H1 (cell line): ENCODE data around the gene UPP1. TPM values are rescaled to one million over a fixed set of nuclear protein-coding genes. Genes with fewer than 3 reads are reported as not detected.

Experiments used
- CTCF ChIA-PET: fragments of 300-600 bp; sonication (Branson Sonifier 250); formaldehyde crosslinking; loops from one replicate; lab custom pipeline; 2021; ENCODE audit not compliant: partially characterized antibody; lab: Charles Lee
- POLR2A ChIA-PET: fragments of 300-600 bp; sonication (Branson Sonifier 250); formaldehyde crosslinking; loops from one replicate; lab custom pipeline; 2021; ENCODE audit warnings: inconsistent platforms; ENCODE audit not compliant: partially characterized antibody; lab: Charles Lee
- DNase-seq, 2 experiments: peaks; one replicate each; pipeline versions ENCODE4 v3.0.0 to v3.0.0-alpha.2; 2010 to 2022; ENCODE audit warnings: low spot score in 2 of 2, low read depth in 1 of 2, mixed read lengths in 1 of 2
- FAIRE-seq: peaks from 2 replicates; lab custom pipeline; 2011; peaks lifted over from hg19 to GRCh38; lab: Jason Lieb, UNC
- H2AFZ ChIP-seq: 2 replicates; pipeline ENCODE4 v1.8.1; 2012; ENCODE audit warnings: low read length, inconsistent platforms
- H2AK5ac ChIP-seq: 2 replicates; pipeline ENCODE4 v1.6.1; 2013; ENCODE audit warnings: low read depth, low read length
- H2BK120ac ChIP-seq: replicated peaks from 2 replicates; pipeline ENCODE3; 2013; ENCODE audit warnings: low read depth, low read length, inconsistent platforms
- H2BK12ac ChIP-seq: 2 replicates; pipeline ENCODE4 v1.6.1; 2013; ENCODE audit warnings: low read depth, low read length
- H2BK15ac ChIP-seq: 2 replicates; pipeline ENCODE4 v1.6.1; 2013; ENCODE audit warnings: low read length
- H2BK20ac ChIP-seq: 2 replicates; pipeline ENCODE4 v1.6.1; 2013; ENCODE audit warnings: low read length
- H2BK5ac ChIP-seq: 2 replicates; pipeline ENCODE4 v1.6.1; 2013; ENCODE audit warnings: low read depth, low read length
- H3K14ac ChIP-seq: 2 replicates; pipeline ENCODE4 v1.6.1; 2013; ENCODE audit warnings: inconsistent platforms; ENCODE audit not compliant: insufficient read length
- H3K18ac ChIP-seq: 2 replicates; pipeline ENCODE4 v1.6.1; 2013; ENCODE audit warnings: low read length; ENCODE audit errors: extremely low read depth
- H3K23ac ChIP-seq: 2 replicates; pipeline ENCODE4 v1.6.1; 2013; ENCODE audit warnings: inconsistent platforms; ENCODE audit not compliant: insufficient read length
- H3K23me2 ChIP-seq: 2 replicates; pipeline ENCODE4 v1.6.1; 2013; ENCODE audit warnings: low read depth, low read length
- H3K27ac ChIP-seq: 2 replicates; pipeline ENCODE4 v1.6.1; 2011; ENCODE audit warnings: low read depth, low read length, inconsistent platforms
- H3K27me3 ChIP-seq, 4 experiments: replicated peaks in 1 of 4; 1 replicate in 1 of 4; 2 replicates in 3 of 4; pipeline versions ENCODE4 v1.6.1 to v1.8.1; 2011 to 2013; ENCODE audit warnings: low read length in 3 of 4, mild to moderate bottlenecking in 3 of 4, inconsistent platforms in 2 of 4, mixed read lengths in 2 of 4, moderate library complexity in 1 of 4; ENCODE audit not compliant: control insufficient read depth in 3 of 4, insufficient read depth in 3 of 4; ENCODE audit errors: extremely low read depth in 1 of 4
- H3K36me3 ChIP-seq, 4 experiments: 2 replicates each; pipeline versions ENCODE4 v1.6.1 to v1.8.1; 2011 to 2013; ENCODE audit warnings: mild to moderate bottlenecking in 4 of 4, low read length in 3 of 4, moderate library complexity in 2 of 4, control low read depth in 1 of 4, inconsistent platforms in 1 of 4; ENCODE audit not compliant: insufficient read depth in 4 of 4, control insufficient read depth in 2 of 4
- H3K4ac ChIP-seq: replicated peaks from 2 replicates; pipeline ENCODE3; 2013; ENCODE audit warnings: low read length, low read depth, mixed read lengths, inconsistent platforms; ENCODE audit not compliant: insufficient read length
- H3K4me1 ChIP-seq, 4 experiments: replicated peaks in 1 of 4; 1 replicate in 1 of 4; 2 replicates in 3 of 4; pipeline versions ENCODE4 v1.6.1 to v1.8.1; 2011 to 2013; ENCODE audit warnings: low read length in 3 of 4, inconsistent platforms in 2 of 4, mixed read lengths in 1 of 4; ENCODE audit not compliant: insufficient read depth in 4 of 4, control insufficient read depth in 3 of 4
- H3K4me2 ChIP-seq, 2 experiments: 2 replicates each; pipeline versions ENCODE4 v1.6.1 to v1.8.1; 2011 to 2013; ENCODE audit warnings: low read depth in 2 of 2, low read length in 2 of 2, control low read depth in 1 of 2, inconsistent platforms in 1 of 2, mild to moderate bottlenecking in 1 of 2; ENCODE audit not compliant: insufficient read depth in 1 of 2
- H3K4me3 ChIP-seq, 4 experiments: fragments of 200-600, 300-600 bp in 1 of 4; sonication (generic), shearing (Covaris generic), sonication (Bioruptor Twin) in 1 of 4; 2 replicates each; pipeline versions ENCODE4 v1.5.1 to v1.8.1; 2011 to 2016; ENCODE audit warnings: low read length in 4 of 4, low read depth in 3 of 4, control low read depth in 2 of 4, inconsistent platforms in 2 of 4, mild to moderate bottlenecking in 2 of 4, mixed read lengths in 1 of 4, moderate library complexity in 1 of 4; ENCODE audit not compliant: insufficient read depth in 2 of 4; ENCODE audit errors: extremely low read depth in 1 of 4
- H3K56ac ChIP-seq: replicated peaks from 2 replicates; pipeline ENCODE3; 2013; ENCODE audit warnings: low read depth, mild to moderate bottlenecking, mixed read lengths, low read length, inconsistent platforms; ENCODE audit not compliant: insufficient read length
- H3K79me1 ChIP-seq: 2 replicates; pipeline ENCODE4 v1.6.1; 2013; ENCODE audit warnings: low read depth, low read length, control low read depth
- H3K79me2 ChIP-seq, 2 experiments: 2 replicates each; pipeline versions ENCODE4 v1.6.1 to v1.8.1; 2012 to 2013; ENCODE audit warnings: low read length in 2 of 2, mild to moderate bottlenecking in 2 of 2, inconsistent platforms in 1 of 2; ENCODE audit not compliant: insufficient read depth in 2 of 2, control insufficient read depth in 1 of 2
- H3K9ac ChIP-seq, 4 experiments: replicated peaks in 1 of 4; 1 replicate in 1 of 4; 2 replicates in 3 of 4; pipeline versions ENCODE4 v1.6.1 to v1.8.1; 2011 to 2013; ENCODE audit warnings: low read depth in 3 of 4, low read length in 3 of 4, control low read depth in 2 of 4, mild to moderate bottlenecking in 2 of 4, moderate library complexity in 2 of 4, inconsistent platforms in 1 of 4; ENCODE audit errors: extremely low read depth in 1 of 4
- H3K9me3 ChIP-seq, 2 experiments: 2 replicates each; pipeline versions ENCODE4 v1.6.1 to v1.8.1; 2012 to 2013; ENCODE audit warnings: mild to moderate bottlenecking in 2 of 2, moderate library complexity in 2 of 2, control low read depth in 1 of 2, inconsistent platforms in 1 of 2, low read depth in 1 of 2, low read length in 1 of 2, mixed read lengths in 1 of 2; ENCODE audit not compliant: insufficient read depth in 2 of 2
- H4K20me1 ChIP-seq, 2 experiments: replicated peaks in 1 of 2; 2 replicates each; pipeline versions ENCODE3 to v1.8.1; 2011 to 2013; ENCODE audit warnings: inconsistent platforms in 2 of 2, low read length in 2 of 2, mild to moderate bottlenecking in 1 of 2; ENCODE audit not compliant: insufficient read depth in 2 of 2, control insufficient read depth in 1 of 2
- H4K5ac ChIP-seq: 2 replicates; pipeline ENCODE4 v1.6.1; 2013; ENCODE audit warnings: low read length, low read depth, mixed read lengths, inconsistent platforms; ENCODE audit not compliant: insufficient read length
- H4K8ac ChIP-seq: 2 replicates; pipeline ENCODE4 v1.8.0; 2013; ENCODE audit warnings: mild to moderate bottlenecking, moderate library complexity, low read length, inconsistent platforms; ENCODE audit not compliant: insufficient read depth; ENCODE audit errors: extremely low read depth
- H4K91ac ChIP-seq: replicated peaks from 2 replicates; pipeline ENCODE3; 2013; ENCODE audit warnings: low read length, mixed read lengths, inconsistent platforms; ENCODE audit not compliant: insufficient read length
- ASH2L ChIP-seq: fragments of 200-600, 300-600 bp; sonication (generic); IDR thresholded peaks from one replicate; pipeline ENCODE4 v1.7.1; 2017; ENCODE audit warnings: low read length
- CBX8 ChIP-seq: fragments of 300-800, 300-1000 bp; sonication (generic); IDR thresholded peaks from 2 replicates; pipeline ENCODE4 v1.7.1; 2016; ENCODE audit warnings: low read depth, low read length, borderline replicate concordance
- CHD1 ChIP-seq: IDR thresholded peaks from 2 replicates; pipeline ENCODE4 v1.6.1; 2012; ENCODE audit warnings: low read depth, low read length, improper control_type of control experiment
- FOSL1 ChIP-seq: IDR thresholded peaks from 2 replicates; pipeline ENCODE4 v1.6.1; 2011; ENCODE audit warnings: mild to moderate bottlenecking, low read depth, low read length, moderate library complexity; ENCODE audit not compliant: insufficient read depth
- GABPA ChIP-seq: IDR thresholded peaks from 2 replicates; pipeline ENCODE4 v1.6.1; 2011; ENCODE audit warnings: mild to moderate bottlenecking, low read length, moderate library complexity, borderline replicate concordance; ENCODE audit not compliant: insufficient read depth
- JUND ChIP-seq: IDR thresholded peaks from 2 replicates; pipeline ENCODE4 v1.6.1; 2011; ENCODE audit warnings: mild to moderate bottlenecking, improper control_type of control experiment, low read length
- KDM4A ChIP-seq: IDR thresholded peaks from one replicate; pipeline ENCODE4 v1.7.1; 2012; ENCODE audit warnings: low read depth, mild to moderate bottlenecking, moderate library complexity, low read length, inconsistent platforms; ENCODE audit not compliant: severe bottlenecking
- KDM5A ChIP-seq: fragments of 200-600 bp; IDR thresholded peaks from 2 replicates; pipeline ENCODE4 v1.7.1; 2012; ENCODE audit warnings: mild to moderate bottlenecking, low read length, inconsistent platforms, mixed read lengths
- NRF1 ChIP-seq: IDR thresholded peaks from 2 replicates; pipeline ENCODE4 v1.6.1; 2011; ENCODE audit warnings: mild to moderate bottlenecking, low read depth, low read length, improper control_type of control experiment
- SAP30 ChIP-seq: fragments of 300-600 bp; sonication (generic); IDR thresholded peaks from 2 replicates; pipeline ENCODE4 v1.7.1; 2012; ENCODE audit warnings: low read length, moderate library complexity, mild to moderate bottlenecking, inconsistent platforms; ENCODE audit not compliant: insufficient read depth, insufficient replicate concordance
- SIN3A ChIP-seq, 2 experiments: IDR thresholded peaks in 1 of 2; conservative IDR thresholded peaks in 1 of 2; 2 replicates each; pipeline ENCODE4 v1.6.1; 2011 to 2012; ENCODE audit warnings: low read length in 2 of 2, improper control_type of control experiment in 1 of 2, low read depth in 1 of 2, mild to moderate bottlenecking in 1 of 2
- WGBS, 2 experiments: shearing (Covaris generic) in 1 of 2; methylation state at CpG; one replicate each; pipeline versions ENCODE4 v1.1.6 to v1.1.7; 2013 to 2015; ENCODE audit warnings: low lambda C conversion rate in 2 of 2, mixed read lengths in 2 of 2, inconsistent platforms in 1 of 2, low coverage in 1 of 2, missing lambda C conversion rate in 1 of 2; ENCODE audit not compliant: insufficient replicate concordance in 2 of 2, insufficient coverage in 1 of 2, insufficient read length in 1 of 2; ENCODE audit errors: extremely low coverage in 1 of 2, missing lambda C conversion rate in 1 of 2; 5-methylcytosine and 5-hydroxymethylcytosine counted together
- polyA plus RNA-seq, 7 experiments: library from polyadenylated mRNA; depleted of rRNA in 3 of 7; stranded (reverse) in 5 of 7; unstranded in 2 of 7; fragments of >200 nt in 5 of 7; fragments of 200-250 nt in 2 of 7; gene quantifications; 1 replicate in 5 of 7; 2 replicates in 1 of 7; 4 replicates in 1 of 7; pipeline versions ENCODE4 v1.2.1 to v1.2.3, GENCODE V29; 2011 to 2013; ENCODE audit warnings: missing spikeins in 2 of 7, mixed read lengths in 2 of 7
- total RNA-seq: library from RNA; stranded (reverse); fragmentation: NEBNext Ultra II Directional; extraction: Animal tissue kit (Norgen Biotek cat#: 25700); gene quantifications from 2 replicates; pipeline ENCODE4 v1.2.1, GENCODE V29; 2021

Gene UPP1
- total and polyA plus RNA-seq, 2 of the 8 experiments (the other 6 are each of a cell fraction or from before 2014, with no cell fraction given), result 40.7 to 46.2 TPM

DNA sequence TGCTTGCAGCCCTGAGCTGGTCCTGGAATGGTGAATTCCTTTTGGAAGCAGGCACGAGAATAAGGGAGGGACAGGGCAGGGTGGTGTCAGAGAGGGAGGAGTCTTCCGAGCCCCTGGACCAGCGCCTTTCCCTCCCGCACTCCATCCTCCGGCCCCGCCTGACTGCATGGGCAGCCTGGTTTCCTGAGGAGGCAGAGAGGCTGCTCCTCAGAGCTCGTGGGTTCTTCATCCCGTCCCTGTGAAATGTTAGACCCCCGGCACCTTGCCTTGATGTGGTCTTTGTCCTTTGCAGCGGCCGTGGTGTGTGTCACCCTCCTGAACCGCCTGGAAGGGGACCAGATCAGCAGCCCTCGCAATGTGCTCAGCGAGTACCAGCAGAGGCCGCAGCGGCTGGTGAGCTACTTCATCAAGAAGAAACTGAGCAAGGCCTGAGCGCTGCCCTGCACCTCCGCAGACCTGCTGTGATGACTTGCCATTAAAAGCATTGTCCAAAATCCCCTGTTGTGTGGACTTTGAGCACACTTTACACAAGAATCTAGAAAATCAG, 18.9 kb downstream of the UPP1 start:
- H2BK5ac ChIP-seq, result no peak overlapping the region
- no peak overlapping the region for H3K23ac ChIP-seq
- ChIA-PET CTCF (interaction anchor here (0.7 to 4.6 kb wide), 12 partner anchors 12 to 213 kb away, joined by 3 to 38 read pairs (median 6); partner anchors contain the start of gene UPP1), POLR2A (interaction anchor here (1.0 to 2.0 kb wide), 4 partner anchors 12 to 23 kb away, joined by 3 to 6 read pairs (median 5); partner anchors contain the start of gene UPP1)
- no peak for DNase-seq
- H4K5ac ChIP-seq, result no peak overlapping the region
- no peaks in the 10 kb centered on the region for H3K27me3 ChIP-seq
- peaks cover 2% of the 10 kb centered on the region in 2 experiments for H4K20me1 ChIP-seq
- WGBS, 2 experiments, result 92% methylated on average over 17 of the region's 18 CpGs; no CpG with 5 or more reads in 1 of the 2 experiments
- H4K8ac ChIP-seq, result no peak overlapping the region
- H2BK15ac ChIP-seq, result no peak overlapping the region
- H2AK5ac ChIP-seq, result no peak overlapping the region
- FAIRE-seq, result no peak
- H3K4ac ChIP-seq, result no peak overlapping the region
- no peaks in the 10 kb centered on the region for H3K4me1 ChIP-seq
- no peaks in the 10 kb centered on the region; the same call in 1 of the 2 replicates for H3K23me2 ChIP-seq
- no peak overlapping the region for H2BK12ac ChIP-seq
- H3K18ac ChIP-seq, result no peak overlapping the region
- no peaks in the 10 kb centered on the region for H3K79me2 ChIP-seq
- H3K56ac ChIP-seq, result no peak overlapping the region
- no peak overlapping the region for H2BK120ac ChIP-seq
- no peak overlapping the region for H3K27ac ChIP-seq
- H3K9me3 ChIP-seq, result no peaks in the 10 kb centered on the region
- no peak overlapping the region for H3K14ac ChIP-seq
- no peak overlapping the region for H3K4me3 ChIP-seq
- peaks cover 9 to 52% (median 33%) of the 10 kb centered on the region in 4 experiments for H3K36me3 ChIP-seq
- no peak overlapping the region for H3K4me2 ChIP-seq
- no peak overlapping the region for H4K91ac ChIP-seq
- H2AFZ ChIP-seq, result no peak overlapping the region
- H3K9ac ChIP-seq, result no peak overlapping the region
- 0 out of 2 replicates have a peak, but pooled peaks cover 2% of the 10 kb centered on the region for H3K79me1 ChIP-seq
- no peak overlapping the region for H2BK20ac ChIP-seq
- TF ChIP-seq NRF1 (no peak), ASH2L (no peak), FOSL1 (no peak), SIN3A (conservative IDR thresholded peaks at IDR 0.05 in 1 of 2, IDR thresholded peaks at IDR 0.05 in 1 of 2; ENCODE audit: low read depth in 1 of 2, low read length in 2 of 2) (no peak), JUND (no peak), KDM4A (no peak), CBX8 (no peak), KDM5A (no peak), SAP30 (no peak), GABPA (no peak), CHD1 (no peak)
